ENCODE data around the gene TNFRSF19.
A peak's percentile ranks its signal among the peaks of the same experiment; 100 is the strongest.

The TNFRSF19 gene

GRCh38 chr13:23620613-23621315 lies 50.6 kb downstream of the TNFRSF19 start:
- no peak for TF ChIP-seq CTCF (IDR thresholded peaks at IDR 0.05; ENCODE audit: unreplicated experiment in 3 of 3)
- H3K9me3 Mint-ChIP-seq = peaks cover 8% of the 10 kb centered on the region
- peak overlapping the region; percentile 26 to 69 (median 49) for H3K27ac Mint-ChIP-seq
- no peaks in the 10 kb centered on the region for H3K27me3 Mint-ChIP-seq (ENCODE audit: low read depth)
- no peak overlapping the region for H3K4me3 Mint-ChIP-seq
- peaks cover 61% of the 10 kb centered on the region for H3K36me3 Mint-ChIP-seq (ENCODE audit: low read depth)
- peaks cover 13% of the 10 kb centered on the region for H3K4me1 Mint-ChIP-seq

DNA sequence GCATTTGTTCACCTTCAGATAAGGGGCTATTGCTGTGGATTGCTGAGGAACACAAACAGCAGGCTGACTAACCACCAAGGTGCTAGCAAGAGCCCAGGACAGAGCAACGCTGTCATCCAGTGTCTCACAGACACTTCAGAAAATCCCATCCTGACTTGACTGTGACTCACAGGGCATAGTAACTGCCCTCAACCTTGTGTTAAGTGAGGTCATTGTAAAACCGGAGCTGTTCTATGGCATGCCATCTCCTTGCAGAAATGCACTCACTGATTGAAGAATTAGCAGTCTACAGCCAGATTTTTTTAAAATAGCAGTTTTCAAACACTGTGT lies 51.1 kb downstream of the TNFRSF19 start:
- Mint-ChIP-seq H3K27ac (peak overlapping the region; percentile 26 to 69 (median 49)), H3K36me3 (ENCODE audit: low read depth) (peaks cover 65% of the 10 kb centered on the region)
- TF ChIP-seq CTCF (IDR thresholded peaks at IDR 0.05; ENCODE audit: unreplicated experiment in 3 of 3) = no peak

GRCh38 chr13:23622985-23623384 lies 52.8 kb downstream of the TNFRSF19 start:
- H3K4me1 Mint-ChIP-seq = peaks cover 19% of the 10 kb centered on the region
- H3K4me3 Mint-ChIP-seq = no peak overlapping the region
- peaks cover 8% of the 10 kb centered on the region for H3K9me3 Mint-ChIP-seq
- H3K27ac Mint-ChIP-seq = no peak overlapping the region
- TF ChIP-seq CTCF (IDR thresholded peaks at IDR 0.05; ENCODE audit: unreplicated experiment in 3 of 3) = no peak
- peaks cover 63% of the 10 kb centered on the region for H3K36me3 Mint-ChIP-seq (ENCODE audit: low read depth)
- H3K27me3 Mint-ChIP-seq (ENCODE audit: low read depth) = no peaks in the 10 kb centered on the region

More for the DNA sequence above, 51.1 kb downstream of the TNFRSF19 start:
- Mint-ChIP-seq H3K4me3 (no peak overlapping the region), H3K9me3 (peaks cover 8% of the 10 kb centered on the region), H3K27me3 (ENCODE audit: low read depth) (no peaks in the 10 kb centered on the region), H3K4me1 (peaks cover 17% of the 10 kb centered on the region)

DNA sequence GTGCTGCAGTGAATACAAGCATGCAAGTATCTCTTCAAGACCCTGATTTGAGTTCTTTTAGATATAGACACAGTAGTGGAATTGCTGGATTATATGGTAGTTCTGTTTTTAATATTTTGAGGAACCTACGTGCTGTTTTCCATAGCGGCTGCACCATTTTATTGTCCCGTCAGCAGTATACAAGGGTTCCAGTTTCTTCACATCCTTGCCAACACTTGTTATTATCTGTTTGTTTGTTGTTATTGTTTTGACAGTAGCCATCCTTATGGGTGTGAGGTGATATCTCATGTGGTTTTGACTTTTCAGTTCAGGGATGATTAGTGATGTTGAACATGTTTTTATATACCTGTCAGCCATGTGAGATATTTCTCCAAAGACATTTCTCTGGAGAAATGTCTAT lies 53.2 kb downstream of the TNFRSF19 start:
- H3K4me3 Mint-ChIP-seq = no peak overlapping the region
- H3K27me3 Mint-ChIP-seq (ENCODE audit: low read depth) = no peaks in the 10 kb centered on the region
- peaks cover 24% of the 10 kb centered on the region for H3K4me1 Mint-ChIP-seq
- H3K36me3 Mint-ChIP-seq (ENCODE audit: low read depth) = peaks cover 58% of the 10 kb centered on the region
- peaks cover 8% of the 10 kb centered on the region for H3K9me3 Mint-ChIP-seq
- H3K27ac Mint-ChIP-seq = no peak overlapping the region
- no peak for TF ChIP-seq CTCF (IDR thresholded peaks at IDR 0.05; ENCODE audit: unreplicated experiment in 3 of 3)

DNA sequence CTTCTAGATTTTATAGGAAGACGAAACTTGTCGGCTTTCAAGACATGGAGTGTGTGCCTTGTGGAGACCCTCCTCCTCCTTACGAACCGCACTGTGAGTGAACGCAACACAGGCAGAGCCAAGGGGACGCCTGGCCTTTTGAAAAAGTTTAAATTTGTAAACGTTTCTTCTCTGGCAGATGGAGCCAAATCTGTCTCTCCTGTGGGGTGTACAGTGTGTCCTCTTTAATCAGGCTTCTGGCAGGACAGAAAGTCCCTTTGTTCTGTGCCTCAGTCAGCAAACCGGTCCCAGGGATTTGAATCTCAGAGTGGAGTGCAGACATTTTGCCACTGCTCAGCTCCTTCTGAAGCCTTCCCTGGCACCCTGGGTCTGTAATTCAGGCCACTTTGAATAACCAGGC lies 56.5 kb downstream of the TNFRSF19 start:
- peaks cover 45% of the 10 kb centered on the region for H3K4me1 Mint-ChIP-seq
- no peak for TF ChIP-seq CTCF (IDR thresholded peaks at IDR 0.05; ENCODE audit: unreplicated experiment in 3 of 3)
- peak overlapping the region; percentile 32 to 94 (median 85) for H3K27ac Mint-ChIP-seq
- no peak overlapping the region for H3K4me3 Mint-ChIP-seq
- H3K27me3 Mint-ChIP-seq (ENCODE audit: low read depth) = no peaks in the 10 kb centered on the region
- H3K36me3 Mint-ChIP-seq (ENCODE audit: low read depth) = peaks cover 42% of the 10 kb centered on the region
- H3K9me3 Mint-ChIP-seq = peaks cover 8% of the 10 kb centered on the region

- no peak for TF ChIP-seq CTCF (IDR thresholded peaks at IDR 0.05; ENCODE audit: unreplicated experiment in 3 of 3)
- H3K27ac Mint-ChIP-seq = peak overlapping the region; percentile 32 to 94 (median 85)
- no peaks in the 10 kb centered on the region for H3K27me3 Mint-ChIP-seq (ENCODE audit: low read depth)
- no peak overlapping the region for H3K4me3 Mint-ChIP-seq
- H3K4me1 Mint-ChIP-seq = peaks cover 52% of the 10 kb centered on the region
- H3K36me3 Mint-ChIP-seq (ENCODE audit: low read depth) = peaks cover 42% of the 10 kb centered on the region
- peaks cover 8% of the 10 kb centered on the region for H3K9me3 Mint-ChIP-seq
Observed at GRCh38 chr13:23627410-23627809, 57.2 kb downstream of the TNFRSF19 start.
